ENCODE results near the gene TMC6.

GRCh38 chr17:78125976-78126894 is 2.3 kb downstream of the TMC6 start:
- TF ChIP-seq, protein P1, sequence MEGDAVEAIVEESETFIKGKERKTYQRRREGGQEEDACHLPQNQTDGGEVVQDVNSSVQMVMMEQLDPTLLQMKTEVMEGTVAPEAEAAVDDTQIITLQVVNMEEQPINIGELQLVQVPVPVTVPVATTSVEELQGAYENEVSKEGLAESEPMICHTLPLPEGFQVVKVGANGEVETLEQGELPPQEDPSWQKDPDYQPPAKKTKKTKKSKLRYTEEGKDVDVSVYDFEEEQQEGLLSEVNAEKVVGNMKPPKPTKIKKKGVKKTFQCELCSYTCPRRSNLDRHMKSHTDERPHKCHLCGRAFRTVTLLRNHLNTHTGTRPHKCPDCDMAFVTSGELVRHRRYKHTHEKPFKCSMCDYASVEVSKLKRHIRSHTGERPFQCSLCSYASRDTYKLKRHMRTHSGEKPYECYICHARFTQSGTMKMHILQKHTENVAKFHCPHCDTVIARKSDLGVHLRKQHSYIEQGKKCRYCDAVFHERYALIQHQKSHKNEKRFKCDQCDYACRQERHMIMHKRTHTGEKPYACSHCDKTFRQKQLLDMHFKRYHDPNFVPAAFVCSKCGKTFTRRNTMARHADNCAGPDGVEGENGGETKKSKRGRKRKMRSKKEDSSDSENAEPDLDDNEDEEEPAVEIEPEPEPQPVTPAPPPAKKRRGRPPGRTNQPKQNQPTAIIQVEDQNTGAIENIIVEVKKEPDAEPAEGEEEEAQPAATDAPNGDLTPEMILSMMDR (IDR thresholded peaks at IDR 0.05) = no peak
- no peak for TF ChIP-seq POLR2A (IDR thresholded peaks at IDR 0.05)
